ENCODE data around the gene ROR1. TPM values are rescaled to one million over a fixed set of nuclear protein-coding genes. Genes with fewer than 3 reads are reported as not detected.

The ROR1 gene
- total and polyA plus RNA-seq, 2 donors (not counting 1 experiment from before 2014, with no cell fraction given) = 0.46 to 16.0 TPM

DNA sequence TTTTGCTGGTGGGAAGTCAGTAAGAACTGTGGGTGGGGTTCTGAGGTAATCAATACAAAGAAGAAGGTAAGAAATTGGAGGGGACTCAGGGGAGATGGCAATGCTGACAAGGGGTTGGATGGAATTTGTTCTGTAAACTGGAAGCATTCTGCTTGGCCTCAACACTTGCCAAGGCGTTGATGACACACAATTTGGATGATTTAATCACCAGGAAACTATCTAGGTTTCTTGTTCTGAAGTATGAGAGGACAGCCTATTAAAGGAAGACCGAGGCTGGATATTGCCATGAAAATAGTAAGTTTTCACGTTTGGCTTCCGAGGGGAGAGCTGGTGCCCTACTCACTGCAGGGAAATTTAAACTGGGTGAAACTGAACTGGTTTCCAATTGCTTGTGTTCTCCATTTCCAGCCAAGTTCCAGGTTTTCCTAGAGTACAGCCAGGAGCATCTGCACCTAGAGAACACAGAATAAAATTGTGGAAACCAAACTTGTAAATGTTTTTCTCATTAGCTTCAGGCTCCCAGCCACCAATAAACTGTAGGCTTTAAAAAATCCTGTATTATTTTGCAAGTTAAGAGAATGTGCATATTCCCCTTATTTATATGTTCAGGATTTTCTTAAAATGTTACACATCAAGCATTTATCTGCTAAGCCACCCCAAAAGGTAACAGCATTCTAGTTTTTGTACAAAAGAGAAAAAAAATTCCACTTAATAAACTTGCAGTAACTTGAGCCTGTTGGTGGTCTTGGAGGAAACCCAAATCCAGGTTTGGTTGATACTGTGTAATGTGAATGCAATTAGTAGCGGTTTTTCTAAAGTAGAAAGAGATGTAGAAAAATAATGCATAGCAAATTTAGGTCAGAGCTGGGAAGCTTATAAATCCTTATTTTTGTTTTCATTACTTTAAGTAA, 53.8 kb downstream of the ROR1 start:
- Histone ChIP-seq H3K4me2 (replicated peaks; ENCODE audit: low read depth, low read length, poor library complexity, severe bottlenecking) (peak overlapping the region; percentile 45), H2AFZ (ENCODE audit: insufficient read depth, low read depth, low read length, poor library complexity, severe bottlenecking) (no peak overlapping the region), H3K4me3 (ENCODE audit: control extremely low read depth in 1 of 5, extremely low read depth in 1 of 5, insufficient read depth in 1 of 5, low read depth in 2 of 5, low read length in 4 of 5) (no peak overlapping the region), H3K4me1 (ENCODE audit: control insufficient read depth in 2 of 2, insufficient read depth in 2 of 2, low read length in 2 of 2) (peaks cover 35 to 43% of the 10 kb centered on the region in 2 donors), H3K79me2 (ENCODE audit: control insufficient read depth, insufficient read depth, low read length) (peaks cover 6% of the 10 kb centered on the region), H3K36me3 (replicated peaks in 1 of 2; ENCODE audit: control extremely low read depth in 1 of 2, control insufficient read depth in 1 of 2, extremely low read depth in 1 of 2, insufficient read depth in 2 of 2, low read length in 1 of 2) (no peaks in the 10 kb centered on the region), H3K27me3 (replicated peaks in 1 of 4; ENCODE audit: control extremely low read depth in 1 of 4, control insufficient read depth in 3 of 4, insufficient read depth in 4 of 4, low read length in 3 of 4) (no peaks in the 10 kb centered on the region), H3K27ac (ENCODE audit: low read length in 2 of 2) (peak overlapping the region; percentile 9 to 59), H3K9ac (ENCODE audit: low read length) (no peak overlapping the region), H4K20me1 (ENCODE audit: control insufficient read depth, insufficient read depth, low read length, poor library complexity, severe bottlenecking) (no peaks in the 10 kb centered on the region), H3K9me3 (ENCODE audit: control extremely low read depth in 1 of 3, control insufficient read depth in 2 of 3, insufficient read depth in 1 of 3, low read length in 2 of 3) (no peaks in the 10 kb centered on the region)
- intact Hi-C loops (cut with micrococcal nuclease) = loop anchor here (1.0 to 5.0 kb wide), 3 partner anchors 53 to 90 kb away; partner anchors contain the start of gene ROR1
- POLR2A ChIA-PET = interaction anchor here (1.8 kb wide), 1 partner anchor 63 kb away, joined by 5 read pairs; no protein-coding TSS in a partner anchor
- ATAC-seq (ENCODE audit: low read depth) (no peak), DNase-seq (no peak)
- peaks cover 4% of the 10 kb centered on the region for H3K27me3 Mint-ChIP-seq
- H3K4me1 Mint-ChIP-seq = peaks cover 45% of the 10 kb centered on the region
- CTCF ChIA-PET = interaction anchor here (0.9 to 1.3 kb wide), 3 partner anchors 24 to 87 kb away, joined by 4 read pairs; no protein-coding TSS in a partner anchor
- TF ChIP-seq EZH2 (IDR thresholded peaks at IDR 0.05; ENCODE audit: borderline replicate concordance, insufficient read depth, low read depth, low read length, poor library complexity, severe bottlenecking) = no peak
- TF ChIP-seq, protein P1, sequence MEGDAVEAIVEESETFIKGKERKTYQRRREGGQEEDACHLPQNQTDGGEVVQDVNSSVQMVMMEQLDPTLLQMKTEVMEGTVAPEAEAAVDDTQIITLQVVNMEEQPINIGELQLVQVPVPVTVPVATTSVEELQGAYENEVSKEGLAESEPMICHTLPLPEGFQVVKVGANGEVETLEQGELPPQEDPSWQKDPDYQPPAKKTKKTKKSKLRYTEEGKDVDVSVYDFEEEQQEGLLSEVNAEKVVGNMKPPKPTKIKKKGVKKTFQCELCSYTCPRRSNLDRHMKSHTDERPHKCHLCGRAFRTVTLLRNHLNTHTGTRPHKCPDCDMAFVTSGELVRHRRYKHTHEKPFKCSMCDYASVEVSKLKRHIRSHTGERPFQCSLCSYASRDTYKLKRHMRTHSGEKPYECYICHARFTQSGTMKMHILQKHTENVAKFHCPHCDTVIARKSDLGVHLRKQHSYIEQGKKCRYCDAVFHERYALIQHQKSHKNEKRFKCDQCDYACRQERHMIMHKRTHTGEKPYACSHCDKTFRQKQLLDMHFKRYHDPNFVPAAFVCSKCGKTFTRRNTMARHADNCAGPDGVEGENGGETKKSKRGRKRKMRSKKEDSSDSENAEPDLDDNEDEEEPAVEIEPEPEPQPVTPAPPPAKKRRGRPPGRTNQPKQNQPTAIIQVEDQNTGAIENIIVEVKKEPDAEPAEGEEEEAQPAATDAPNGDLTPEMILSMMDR (IDR thresholded peaks at IDR 0.05) = no peak
- no peak overlapping the region for H3K27ac Mint-ChIP-seq
- no peak overlapping the region for H3K4me3 Mint-ChIP-seq
- WGBS (ENCODE audit: insufficient coverage) = 87% methylated on average over 5 of the region's 5 CpGs
- peaks cover 4% of the 10 kb centered on the region for H3K9me3 Mint-ChIP-seq (ENCODE audit: insufficient read depth)
